Body of pancreas (tissue), 4 donors: ENCODE data around the gene TTC33. TPM values are rescaled to one million over a fixed set of nuclear protein-coding genes. Genes with fewer than 3 reads are reported as not detected.
A peak's percentile ranks its signal among the peaks of the same experiment; 100 is the strongest.

Experiments used
- ATAC-seq: fragments of 150-250 bp; one replicate; pipeline ENCODE4 v1.9.1; 2016
- DNase-seq, 4 donors: peaks; one replicate each; pipeline ENCODE4 v3.0.0-alpha.2; 2019
- H3K27ac ChIP-seq, 4 donors: fragments of 200-600 bp; sonication (generic); 1 replicate in 3 of 4; 2 replicates in 1 of 4; pipeline versions ENCODE4 v1.5.1 to v1.6.1; 2016 to 2019; ENCODE audit warnings: mild to moderate bottlenecking in 1 of 4, mixed read lengths in 1 of 4, moderate library complexity in 1 of 4
- H3K27me3 ChIP-seq, 2 donors: fragments of 200-600 bp; sonication (generic); one replicate each; pipeline ENCODE4 v1.6.0; 2016; ENCODE audit warnings: mild to moderate bottlenecking in 1 of 2
- H3K36me3 ChIP-seq, 2 donors: fragments of 200-600 bp; sonication (generic); replicated peaks in 1 of 2; 2 replicates each; pipeline ENCODE4 v1.5.1; 2016; ENCODE audit warnings: low read depth in 2 of 2; ENCODE audit not compliant: insufficient read depth in 1 of 2
- H3K4me1 ChIP-seq: fragments of 200-600 bp; sonication (generic); one replicate; pipeline ENCODE4 v1.6.0; 2016
- H3K4me3 ChIP-seq, 2 donors: fragments of 200-600 bp; sonication (generic); 1 replicate in 1 of 2; 2 replicates in 1 of 2; pipeline ENCODE4 v1.5.1; 2016 to 2019
- H3K9me3 ChIP-seq, 3 donors: fragments of 200-600 bp; sonication (generic); 1 replicate in 2 of 3; 2 replicates in 1 of 3; pipeline ENCODE4 v1.5.1; 2016
- CTCF ChIP-seq, 7 experiments: fragments of 450-650 bp in 4 of 7; fragments of 200-600 bp in 3 of 7; sonication (generic) in 3 of 7; IDR thresholded peaks; one replicate each; pipeline ENCODE4 v1.5.1; 2016 to 2019; ENCODE audit warnings: antibody characterized with exemption in 7 of 7
- POLR2A ChIP-seq, 3 donors: fragments of 450-650 bp; IDR thresholded peaks; one replicate each; pipeline ENCODE4 v1.6.1; 2016; ENCODE audit warnings: antibody characterized with exemption in 3 of 3, mild to moderate bottlenecking in 2 of 3
- WGBS, 2 donors: methylation state at CpG; one replicate each; pipeline ENCODE4 v1.1.5; 2017; 5-methylcytosine and 5-hydroxymethylcytosine counted together
- intact Hi-C: fragments of 100-400 bp; cut with DNase I; formaldehyde crosslinking; loops from one replicate; pipeline ENCODE4 v1.15.1; 2023
- total RNA-seq, 2 donors: library from RNA; depleted of rRNA; stranded (reverse); fragments of >200 nt; gene quantifications; one replicate each; pipeline ENCODE4 v1.1.0, GENCODE V29; 2016

TTC33 gene
- total RNA-seq, 2 donors from 2014 or later: 2.3 to 9.3 TPM

GRCh38 chr5:40779561-40779960 is 23.8 kb upstream of the TTC33 start:
- no peak overlapping the region for H3K4me3 ChIP-seq
- H3K4me1 ChIP-seq: peaks cover 37% of the 10 kb centered on the region
- no peaks in the 10 kb centered on the region for H3K9me3 ChIP-seq
- no peaks in the 10 kb centered on the region for H3K27me3 ChIP-seq
- ATAC-seq (no peak), DNase-seq (no peak)
- TF ChIP-seq CTCF (IDR thresholded peaks at IDR 0.05): no peak
- no peak for TF ChIP-seq POLR2A (IDR thresholded peaks at IDR 0.05)
- WGBS, 2 donors: 86 to 94% methylated on average over 6 of the region's 6 CpGs
- peaks cover 0 to 8% of the 10 kb centered on the region in 2 donors for H3K36me3 ChIP-seq
- intact Hi-C loops: no loop called here
- H3K27ac ChIP-seq: no peak overlapping the region

- ATAC-seq: no peak
- Histone ChIP-seq H3K4me3 (no peak overlapping the region), H3K27ac (no peak overlapping the region), H3K9me3 (no peaks in the 10 kb centered on the region), H3K36me3 (peaks cover 0 to 10% of the 10 kb centered on the region in 2 donors), H3K4me1 (peaks cover 23% of the 10 kb centered on the region), H3K27me3 (no peaks in the 10 kb centered on the region)
- DNase-seq: no peak
- no peak for TF ChIP-seq CTCF (IDR thresholded peaks at IDR 0.05)
- no peak for TF ChIP-seq POLR2A (IDR thresholded peaks at IDR 0.05)
- intact Hi-C loops: no loop called here
- 93 to 95% methylated on average over 1 of the region's 1 CpG for WGBS, 2 donors
Observed at GRCh38 chr5:40778133-40778532, 22.4 kb upstream of the TTC33 start.

GRCh38 chr5:40776658-40776977 is 20.9 kb upstream of the TTC33 start:
- Histone ChIP-seq H3K27me3 (no peaks in the 10 kb centered on the region), H3K27ac (peak overlapping the region in 1 of 4 donors; percentile 36), H3K4me3 (no peak overlapping the region), H3K4me1 (peaks cover 17% of the 10 kb centered on the region), H3K36me3 (peaks cover 0 to 10% of the 10 kb centered on the region in 2 donors), H3K9me3 (no peaks in the 10 kb centered on the region)
- 91 to 96% methylated on average over 1 of the region's 1 CpG for WGBS, 2 donors
- DNase-seq (no peak), ATAC-seq (no peak)
- intact Hi-C loops: no loop called here
- TF ChIP-seq CTCF (IDR thresholded peaks at IDR 0.05): no peak
- no peak for TF ChIP-seq POLR2A (IDR thresholded peaks at IDR 0.05)

- peaks cover 16% of the 10 kb centered on the region for H3K4me1 ChIP-seq
- peak overlapping the region in 2 of 4 donors; percentile 36 to 37 for H3K27ac ChIP-seq
- H3K36me3 ChIP-seq: peaks cover 0 to 13% of the 10 kb centered on the region in 2 donors
- H3K27me3 ChIP-seq: no peaks in the 10 kb centered on the region
- no peaks in the 10 kb centered on the region for H3K9me3 ChIP-seq
- intact Hi-C loops: no loop called here
- ATAC-seq: no peak
- no peak for DNase-seq
- H3K4me3 ChIP-seq: no peak overlapping the region
- WGBS, 2 donors: 64 to 67% methylated on average over 6 of the region's 6 CpGs
- TF ChIP-seq POLR2A (IDR thresholded peaks at IDR 0.05) (no peak), CTCF (IDR thresholded peaks at IDR 0.05) (no peak)
Observed at GRCh38 chr5:40775846-40776657, 20.3 kb upstream of the TTC33 start.
